ENCODE measurements around the gene ZSWIM4.
"Not testable (repeated sequence)": the region's sequence is repeated elsewhere in the genome, so short reads cannot be mapped to it uniquely, and the experiment has no call there.

The ZSWIM4 gene

DNA sequence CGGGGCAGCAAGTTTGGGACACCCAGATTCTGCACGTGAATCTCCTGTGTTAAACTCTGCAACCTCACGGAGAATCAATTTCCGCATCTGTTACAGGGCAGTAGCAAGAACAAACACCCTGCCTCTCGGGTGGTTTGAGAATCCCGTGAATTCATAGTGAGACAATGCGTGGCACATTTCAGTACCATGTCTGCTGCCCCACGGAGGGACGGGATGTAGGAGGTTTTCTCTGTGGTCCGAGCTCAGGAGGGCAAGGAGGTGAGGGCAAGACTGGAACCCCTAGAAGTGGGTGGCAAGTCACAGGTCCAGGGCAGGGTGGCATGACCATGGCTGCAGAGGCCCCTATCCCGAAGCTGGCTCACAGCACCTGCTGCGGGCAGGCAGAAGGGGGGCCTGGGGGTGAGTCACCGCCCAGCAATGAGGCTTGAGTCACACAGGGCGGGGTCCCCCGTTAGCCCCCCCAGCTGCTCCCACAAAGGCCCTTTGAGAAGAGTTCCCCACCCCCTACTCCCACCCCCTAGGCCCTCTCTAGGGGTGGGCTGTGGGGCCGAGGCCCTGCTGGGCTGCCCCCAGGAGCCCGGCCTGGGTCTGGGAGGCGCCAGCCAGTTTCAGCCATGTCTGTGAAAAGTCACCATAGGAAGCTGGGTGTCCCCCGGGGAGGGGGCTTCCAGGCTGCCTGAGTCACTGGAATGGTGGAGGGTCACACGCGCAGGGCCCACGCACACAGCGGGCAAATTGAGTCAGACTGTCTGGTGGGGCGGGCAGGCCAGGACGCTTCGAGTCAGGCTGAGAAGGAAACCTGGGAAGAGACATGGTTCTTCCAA, 55.9 kb downstream of the ZSWIM4 start:
- TF ChIP-seq, protein P1, sequence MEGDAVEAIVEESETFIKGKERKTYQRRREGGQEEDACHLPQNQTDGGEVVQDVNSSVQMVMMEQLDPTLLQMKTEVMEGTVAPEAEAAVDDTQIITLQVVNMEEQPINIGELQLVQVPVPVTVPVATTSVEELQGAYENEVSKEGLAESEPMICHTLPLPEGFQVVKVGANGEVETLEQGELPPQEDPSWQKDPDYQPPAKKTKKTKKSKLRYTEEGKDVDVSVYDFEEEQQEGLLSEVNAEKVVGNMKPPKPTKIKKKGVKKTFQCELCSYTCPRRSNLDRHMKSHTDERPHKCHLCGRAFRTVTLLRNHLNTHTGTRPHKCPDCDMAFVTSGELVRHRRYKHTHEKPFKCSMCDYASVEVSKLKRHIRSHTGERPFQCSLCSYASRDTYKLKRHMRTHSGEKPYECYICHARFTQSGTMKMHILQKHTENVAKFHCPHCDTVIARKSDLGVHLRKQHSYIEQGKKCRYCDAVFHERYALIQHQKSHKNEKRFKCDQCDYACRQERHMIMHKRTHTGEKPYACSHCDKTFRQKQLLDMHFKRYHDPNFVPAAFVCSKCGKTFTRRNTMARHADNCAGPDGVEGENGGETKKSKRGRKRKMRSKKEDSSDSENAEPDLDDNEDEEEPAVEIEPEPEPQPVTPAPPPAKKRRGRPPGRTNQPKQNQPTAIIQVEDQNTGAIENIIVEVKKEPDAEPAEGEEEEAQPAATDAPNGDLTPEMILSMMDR (IDR thresholded peaks at IDR 0.05), result no peak
- intact Hi-C loops (cut with DNase I; ENCODE audit: low total_unique reads), result no loop called here
- H3K4me3 ChIP-seq, result peak overlapping the region; percentile 37
- H3K4me1 ChIP-seq, result peaks cover 0 to 72% (median 61%) of the 10 kb centered on the region in 4 donors
- H3K27ac ChIP-seq, result peak overlapping the region; percentile 99
- no peaks in the 10 kb centered on the region for H3K36me3 ChIP-seq
- no peaks in the 10 kb centered on the region for H3K9me3 ChIP-seq
- peak; percentile 92 to 97 for DNase-seq
- no peaks in the 10 kb centered on the region for H3K27me3 ChIP-seq

- intact Hi-C loops (cut with DNase I; ENCODE audit: low total_unique reads); H3K9me3 ChIP-seq; DNase-seq; H3K36me3 ChIP-seq; H3K27me3 ChIP-seq: not testable (repeated sequence)
- Histone ChIP-seq H3K4me1 (peaks cover 0 to 66% (median 55%) of the 10 kb centered on the region in 4 donors), H3K4me3 (peak overlapping the region in 1 of 2 donors; percentile 37), H3K27ac (peak overlapping the region; percentile 99)
Observed at GRCh38 chr19:13851734-13852114, 56.5 kb downstream of the ZSWIM4 start.

DNA sequence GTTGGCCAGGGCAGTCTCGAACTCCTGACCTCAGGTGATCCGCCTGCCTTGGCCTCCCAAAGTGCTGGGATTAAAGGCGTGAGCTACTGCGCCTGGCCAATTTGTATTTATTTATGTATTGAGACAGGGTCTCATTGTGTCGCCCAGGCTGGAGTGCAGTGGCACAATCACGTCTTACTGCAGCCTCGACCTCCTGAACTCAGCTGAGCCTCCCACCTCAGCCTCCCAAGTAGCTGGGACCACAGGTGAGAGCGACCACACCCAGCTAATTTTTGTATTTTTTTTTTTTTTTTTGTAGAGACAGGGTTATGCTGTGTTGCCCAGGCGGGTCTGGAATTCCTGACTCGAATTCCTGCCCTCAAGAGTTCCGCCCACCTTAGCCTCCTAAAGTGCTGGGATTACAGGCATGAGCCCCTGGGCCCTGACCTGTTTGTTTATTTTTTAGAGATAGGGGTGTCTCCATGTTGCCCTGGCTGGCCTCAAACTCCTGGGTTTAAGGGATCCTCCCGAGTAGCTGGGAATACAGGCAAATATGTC, 57.0 kb downstream of the ZSWIM4 start:
- intact Hi-C loops (cut with DNase I; ENCODE audit: low total_unique reads), result not testable (repeated sequence)

DNA sequence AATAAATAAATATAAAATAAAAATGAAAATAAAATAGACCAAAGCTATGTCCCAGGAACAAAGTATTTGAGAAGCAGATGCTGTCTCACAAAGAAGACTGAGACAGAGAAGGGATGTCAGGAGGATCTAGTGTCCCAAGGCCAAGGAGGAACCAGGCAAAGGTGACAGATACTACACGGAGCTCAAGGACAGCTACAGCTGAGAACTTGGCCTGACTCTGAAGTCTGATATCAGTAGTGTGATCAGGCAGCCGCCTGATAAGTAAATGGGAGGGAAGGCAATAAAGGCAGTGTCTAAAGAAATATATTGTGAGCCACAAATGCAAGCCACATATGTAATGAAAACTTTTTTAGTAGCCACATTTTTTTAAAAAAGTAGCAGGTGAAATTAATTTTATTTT, 61.3 kb downstream of the ZSWIM4 start:
- Histone ChIP-seq H3K36me3 (no peaks in the 10 kb centered on the region), H3K27ac (no peak overlapping the region), H3K9me3 (no peaks in the 10 kb centered on the region), H3K4me1 (peaks cover 0 to 31% (median 22%) of the 10 kb centered on the region in 4 donors), H3K27me3 (no peaks in the 10 kb centered on the region), H3K4me3 (no peak overlapping the region)
- TF ChIP-seq, protein P1 (IDR thresholded peaks at IDR 0.05), result no peak
- intact Hi-C loops (cut with DNase I; ENCODE audit: low total_unique reads), result no loop called here
- DNase-seq, result no peak

More for the DNA sequence above, 57.0 kb downstream of the ZSWIM4 start:
- H3K27me3 ChIP-seq, H3K4me3 ChIP-seq, DNase-seq, H3K36me3 ChIP-seq, H3K9me3 ChIP-seq: not testable (repeated sequence)
- peaks cover 0 to 64% (median 51%) of the 10 kb centered on the region in 4 donors for H3K4me1 ChIP-seq
- H3K27ac ChIP-seq, result peak overlapping the region; percentile 99

- intact Hi-C loops (cut with DNase I; ENCODE audit: low total_unique reads), result no loop called here
- Histone ChIP-seq H3K27ac (no peak overlapping the region), H3K4me1 (peaks cover 0 to 22% (median 12%) of the 10 kb centered on the region in 4 donors), H3K9me3 (no peaks in the 10 kb centered on the region), H3K4me3 (no peak overlapping the region), H3K27me3 (peaks cover 0 to 3% of the 10 kb centered on the region in 2 donors), H3K36me3 (no peaks in the 10 kb centered on the region)
- DNase-seq, result no peak
- TF ChIP-seq, protein P1 (IDR thresholded peaks at IDR 0.05), result no peak
Observed at GRCh38 chr19:13859361-13859880, 64.2 kb downstream of the ZSWIM4 start.

GRCh38 chr19:13860679-13861391, 65.6 kb downstream of the ZSWIM4 start:
- H3K4me3 ChIP-seq, result no peak overlapping the region
- TF ChIP-seq, protein P1 (IDR thresholded peaks at IDR 0.05), result no peak
- H3K9me3 ChIP-seq, result no peaks in the 10 kb centered on the region
- H3K4me1 ChIP-seq, result peaks cover 0 to 32% (median 17%) of the 10 kb centered on the region in 4 donors
- H3K36me3 ChIP-seq, result no peaks in the 10 kb centered on the region
- intact Hi-C loops (cut with DNase I; ENCODE audit: low total_unique reads), result no loop called here
- peak overlapping the region; percentile 86 to 94 for H3K27ac ChIP-seq
- no peak for DNase-seq
- peaks cover 0 to 3% of the 10 kb centered on the region in 2 donors for H3K27me3 ChIP-seq

All from tibial artery (tissue), 4 donors.